HG03066 (cell line): ENCODE results near the gene CALHM4.

Experiments
- ATAC-seq: cut with Tn5 transposase; IDR thresholded peaks from one replicate; pipeline ENCODE4 v1.9.1; 2021; ENCODE audit warnings: low read depth; ENCODE audit not compliant: unreplicated experiment

CALHM4 gene

GRCh38 chr6:116536216-116536621 lies 17.3 kb upstream of the CALHM4 start:
- no peak for ATAC-seq

GRCh38 chr6:116542426-116542825 lies 11.1 kb upstream of the CALHM4 start:
- no peak for ATAC-seq

- ATAC-seq: no peak
Measured at GRCh38 chr6:116543149-116543548, 10.4 kb upstream of the CALHM4 start.

GRCh38 chr6:116545651-116546050 lies 7.9 kb upstream of the CALHM4 start, which contains the start of gene TRAPPC3L:
Gene TRAPPC3L (minus strand): TSS chr6:116545684. CDS start chr6:116545514, 170 bp downstream.
- ATAC-seq: no peak

GRCh38 chr6:116547358-116547757 lies 6.2 kb upstream of the CALHM4 start:
- no peak for ATAC-seq

GRCh38 chr6:116550796-116551195 lies 2.8 kb upstream of the CALHM4 start:
- ATAC-seq: no peak

- ATAC-seq: no peak
Measured at GRCh38 chr6:116556065-116556464, 2.5 kb downstream of the CALHM4 start.

GRCh38 chr6:116556814-116557415 lies 3.4 kb downstream of the CALHM4 start:
- ATAC-seq: no peak

- no peak for ATAC-seq
Measured at GRCh38 chr6:116557893-116558292, 4.3 kb downstream of the CALHM4 start.

- ATAC-seq: no peak
Measured at GRCh38 chr6:116560130-116560529, 6.6 kb downstream of the CALHM4 start.

- ATAC-seq: peak; percentile 59
Measured at GRCh38 chr6:116561377-116562018, 7.9 kb downstream of the CALHM4 start.

- no peak for ATAC-seq
Measured at GRCh38 chr6:116562019-116562403, 8.5 kb downstream of the CALHM4 start.

- ATAC-seq: no peak
Measured at GRCh38 chr6:116562614-116563013, 9.1 kb downstream of the CALHM4 start.

- no peak for ATAC-seq
Measured at GRCh38 chr6:116563830-116564229, 10.3 kb downstream of the CALHM4 start.

GRCh38 chr6:116564311-116564710 lies 10.8 kb downstream of the CALHM4 start:
- ATAC-seq: no peak

- ATAC-seq: no peak
Measured at GRCh38 chr6:116564921-116565872, 11.6 kb downstream of the CALHM4 start.

- ATAC-seq: no peak
Measured at GRCh38 chr6:116568111-116568510, 14.6 kb downstream of the CALHM4 start.

GRCh38 chr6:116568821-116569755 lies 15.5 kb downstream of the CALHM4 start:
- no peak for ATAC-seq

GRCh38 chr6:116570856-116571682 lies 17.5 kb downstream of the CALHM4 start, which contains the start of gene RWDD1:
Gene RWDD1 (plus strand): TSS chr6:116571504. CDS start chr6:116571583, 79 bp downstream.
- peak; percentile 90 for ATAC-seq
